A549 (cell line): Measurements from ENCODE around the gene GALNT18.

Experiments
- CEBPB ChIP-seq, 2 experiments: fragments of >200 bp in 1 of 2; sonication (Bioruptor Twin) in 1 of 2; formaldehyde crosslinking in 1 of 2; IDR thresholded peaks; 2 replicates each; pipeline ENCODE4 v1.6.1; 2012 to 2016
- CHD2 ChIP-seq: fragments of 150-350 bp; IDR thresholded peaks from 2 replicates; pipeline ENCODE4 v1.6.1; 2014; ENCODE audit warnings: low read length; ENCODE audit not compliant: partially characterized antibody
- CTCF ChIP-seq: fragments of >200 bp; sonication (Bioruptor Twin); formaldehyde crosslinking; IDR thresholded peaks from 3 replicates; pipeline ENCODE4 v1.5.1; 2016
- HDAC2 ChIP-seq: fragments of 200-600 bp; sonication (generic); IDR thresholded peaks from 2 replicates; pipeline ENCODE4 v1.6.1; 2016
- MAX ChIP-seq: IDR thresholded peaks from 2 replicates; pipeline ENCODE4 v1.6.1; 2012
- USF2 ChIP-seq: fragments of 450-650 bp; IDR thresholded peaks from 2 replicates; pipeline ENCODE4 v1.6.1; 2014; ENCODE audit warnings: antibody characterized with exemption

- TF ChIP-seq CTCF (no peak), MAX (no peak), USF2 (no peak), HDAC2 (no peak), CEBPB (IDR thresholded peaks at IDR 0.05) (no peak), CHD2 (no peak)
These were observed 214.1 kb downstream of the GALNT18 start for GRCh38 chr11:11407763-11408084.
